Chondrocyte (in vitro differentiated cells): ENCODE results near the gene DNM3. TPM values are rescaled to one million over a fixed set of nuclear protein-coding genes. Genes with fewer than 3 reads are reported as not detected.

ENCODE experiments used
- DNase-seq: peaks from one replicate; pipeline ENCODE4 v3.0.0; 2021; ENCODE audit warnings: mixed read lengths, low spot score
- H3K27ac Mint-ChIP-seq: one replicate; pipeline ENCODE4 v1.8.0; 2021; ENCODE audit warnings: mild to moderate bottlenecking, moderate library complexity, mixed read lengths; ENCODE audit not compliant: unreplicated experiment
- H3K27me3 Mint-ChIP-seq: 2 replicates; pipeline ENCODE4 v1.8.0; 2021; ENCODE audit warnings: low read depth, mixed read lengths
- H3K36me3 Mint-ChIP-seq: 2 replicates; pipeline ENCODE4 v1.8.0; 2021; ENCODE audit warnings: low read depth, mixed read lengths
- H3K4me1 Mint-ChIP-seq: 2 replicates; pipeline ENCODE4 v1.8.0; 2021; ENCODE audit warnings: low read depth, mild to moderate bottlenecking, mixed read lengths
- H3K4me3 Mint-ChIP-seq: one replicate; pipeline ENCODE4 v1.8.0; 2021; ENCODE audit warnings: mild to moderate bottlenecking, moderate library complexity, mixed read lengths; ENCODE audit not compliant: unreplicated experiment
- H3K9me3 Mint-ChIP-seq: 2 replicates; pipeline ENCODE4 v1.8.0; 2021; ENCODE audit warnings: low read depth, mixed read lengths
- CTCF ChIP-seq: fragments of 200-600 bp; sonication (generic); IDR thresholded peaks from 2 replicates; pipeline ENCODE4 v1.5.0; 2021; ENCODE audit warnings: antibody characterized with exemption, mild to moderate bottlenecking, moderate library complexity
- total RNA-seq: library from RNA; stranded (reverse); gene quantifications from 3 replicates; pipeline ENCODE4 v1.2.1, GENCODE V29; 2021

Gene DNM3
- total RNA-seq, 1 donor from 2014 or later = 12.4 TPM

GRCh38 chr1:171816300-171816901 is 24.9 kb upstream of the DNM3 start:
- Mint-ChIP-seq H3K36me3 (no peaks in the 10 kb centered on the region), H3K4me1 (peaks cover 7% of the 10 kb centered on the region), H3K27me3 (no peaks in the 10 kb centered on the region), H3K4me3 (no peak overlapping the region), H3K9me3 (no peaks in the 10 kb centered on the region), H3K27ac (no peak overlapping the region)
- no peak for DNase-seq
- no peak for TF ChIP-seq CTCF

- TF ChIP-seq CTCF = no peak
- peak overlapping the region; percentile 19 for H3K27ac Mint-ChIP-seq
- H3K36me3 Mint-ChIP-seq = no peaks in the 10 kb centered on the region
- no peak for DNase-seq
- no peak overlapping the region for H3K4me3 Mint-ChIP-seq
- H3K9me3 Mint-ChIP-seq = no peaks in the 10 kb centered on the region
- H3K4me1 Mint-ChIP-seq = peaks cover 7% of the 10 kb centered on the region
- H3K27me3 Mint-ChIP-seq = no peaks in the 10 kb centered on the region
These were observed 23.6 kb upstream of the DNM3 start for GRCh38 chr1:171817511-171818265.

- Mint-ChIP-seq H3K9me3 (no peaks in the 10 kb centered on the region), H3K27ac (no peak overlapping the region), H3K4me1 (peaks cover 7% of the 10 kb centered on the region), H3K36me3 (no peaks in the 10 kb centered on the region), H3K27me3 (no peaks in the 10 kb centered on the region), H3K4me3 (no peak overlapping the region)
- TF ChIP-seq CTCF = no peak
- DNase-seq = no peak
These were observed 21.4 kb upstream of the DNM3 start for GRCh38 chr1:171819946-171820345.

GRCh38 chr1:171826973-171827372 is 14.3 kb upstream of the DNM3 start:
- H3K27ac Mint-ChIP-seq = no peak overlapping the region
- TF ChIP-seq CTCF = no peak
- no peaks in the 10 kb centered on the region for H3K27me3 Mint-ChIP-seq
- no peak overlapping the region for H3K4me3 Mint-ChIP-seq
- no peak for DNase-seq
- H3K4me1 Mint-ChIP-seq = no peaks in the 10 kb centered on the region
- H3K9me3 Mint-ChIP-seq = peaks cover 19% of the 10 kb centered on the region
- peaks cover 5% of the 10 kb centered on the region for H3K36me3 Mint-ChIP-seq

- H3K36me3 Mint-ChIP-seq = peaks cover 5% of the 10 kb centered on the region
- peaks cover 19% of the 10 kb centered on the region for H3K9me3 Mint-ChIP-seq
- no peaks in the 10 kb centered on the region for H3K4me1 Mint-ChIP-seq
- no peak for DNase-seq
- TF ChIP-seq CTCF = no peak
- H3K4me3 Mint-ChIP-seq = no peak overlapping the region
- H3K27me3 Mint-ChIP-seq = no peaks in the 10 kb centered on the region
- no peak overlapping the region for H3K27ac Mint-ChIP-seq
These were observed 12.5 kb upstream of the DNM3 start for GRCh38 chr1:171828794-171829193.
